Measurements from ENCODE around the gene ASIC2. TPM values are rescaled to one million over a fixed set of nuclear protein-coding genes. Genes with fewer than 3 reads are reported as not detected.

The ASIC2 gene
- total RNA-seq, 1 experiment from 2014 or later: not detected

DNA sequence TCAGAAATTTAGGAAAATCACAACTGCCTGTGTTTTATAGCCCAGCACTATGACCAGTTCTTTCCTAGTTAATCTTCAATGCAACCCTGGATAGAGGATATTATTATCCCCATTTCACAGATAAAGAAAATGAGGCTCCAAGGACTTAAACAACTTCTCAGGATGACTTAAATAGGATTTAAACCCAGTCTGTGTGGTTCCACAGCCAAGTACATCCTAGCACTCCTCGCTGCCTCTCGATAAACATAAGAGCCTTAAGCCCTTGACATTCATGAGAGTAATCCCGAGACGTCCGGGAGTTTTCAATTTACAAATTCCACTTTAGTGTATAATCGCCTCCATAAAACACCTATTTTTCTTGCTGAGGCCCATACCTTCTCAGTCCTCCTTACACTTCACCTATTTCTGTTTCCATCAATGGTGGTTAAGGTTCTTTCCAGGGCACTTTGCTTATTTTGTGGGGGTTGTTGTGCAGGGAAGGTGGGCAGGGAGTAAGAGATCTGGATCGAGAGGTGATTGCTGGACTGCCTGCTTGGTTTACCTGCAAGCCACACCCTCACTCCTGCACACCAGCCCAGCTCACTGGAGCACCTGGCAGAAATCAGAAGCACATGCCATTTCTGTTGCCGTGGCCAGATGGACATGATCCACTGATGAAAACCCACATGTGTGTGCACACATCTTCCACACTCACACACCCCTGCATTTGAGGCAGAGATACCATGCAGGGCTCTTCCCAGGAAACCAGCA, 50.5 kb downstream of the ASIC2 start:
- Histone ChIP-seq H3K9me3 (no peaks in the 10 kb centered on the region), H3K36me3 (ENCODE audit: control insufficient read depth, insufficient read depth, low read length) (no peaks in the 10 kb centered on the region), H3K4me1 (no peaks in the 10 kb centered on the region), H3K27me3 (replicated peaks; ENCODE audit: control insufficient read depth, insufficient read depth, low read length) (no peaks in the 10 kb centered on the region), H3K4me3 (ENCODE audit: low read depth, low read length) (no peak overlapping the region)
- Mint-ChIP-seq H3K27me3 (ENCODE audit: insufficient read depth, unreplicated experiment) (peaks cover 24% of the 10 kb centered on the region), H3K4me1 (ENCODE audit: low read depth, unreplicated experiment) (no peaks in the 10 kb centered on the region), H3K9me3 (ENCODE audit: unreplicated experiment) (no peaks in the 10 kb centered on the region), H3K36me3 (ENCODE audit: insufficient read depth, unreplicated experiment) (no peaks in the 10 kb centered on the region), H3K4me3 (ENCODE audit: unreplicated experiment) (no peak overlapping the region), H3K27ac (ENCODE audit: unreplicated experiment) (no peak overlapping the region)
- intact Hi-C loops (cut with micrococcal nuclease; ENCODE audit: unreplicated experiment): no loop called here
- no TSS peak for BruUV-seq (replicated peaks)
- TF ChIP-seq, protein P1, sequence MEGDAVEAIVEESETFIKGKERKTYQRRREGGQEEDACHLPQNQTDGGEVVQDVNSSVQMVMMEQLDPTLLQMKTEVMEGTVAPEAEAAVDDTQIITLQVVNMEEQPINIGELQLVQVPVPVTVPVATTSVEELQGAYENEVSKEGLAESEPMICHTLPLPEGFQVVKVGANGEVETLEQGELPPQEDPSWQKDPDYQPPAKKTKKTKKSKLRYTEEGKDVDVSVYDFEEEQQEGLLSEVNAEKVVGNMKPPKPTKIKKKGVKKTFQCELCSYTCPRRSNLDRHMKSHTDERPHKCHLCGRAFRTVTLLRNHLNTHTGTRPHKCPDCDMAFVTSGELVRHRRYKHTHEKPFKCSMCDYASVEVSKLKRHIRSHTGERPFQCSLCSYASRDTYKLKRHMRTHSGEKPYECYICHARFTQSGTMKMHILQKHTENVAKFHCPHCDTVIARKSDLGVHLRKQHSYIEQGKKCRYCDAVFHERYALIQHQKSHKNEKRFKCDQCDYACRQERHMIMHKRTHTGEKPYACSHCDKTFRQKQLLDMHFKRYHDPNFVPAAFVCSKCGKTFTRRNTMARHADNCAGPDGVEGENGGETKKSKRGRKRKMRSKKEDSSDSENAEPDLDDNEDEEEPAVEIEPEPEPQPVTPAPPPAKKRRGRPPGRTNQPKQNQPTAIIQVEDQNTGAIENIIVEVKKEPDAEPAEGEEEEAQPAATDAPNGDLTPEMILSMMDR (IDR thresholded peaks at IDR 0.05; ENCODE audit: insufficient read depth in 1 of 2, low read depth in 1 of 2, low read length in 1 of 2, severe bottlenecking in 1 of 2, unreplicated experiment in 1 of 2): no peak
- POLR2A ChIA-PET: no interaction called here
- CTCF ChIA-PET: no interaction called here
- DNase-seq: no peak

DNA sequence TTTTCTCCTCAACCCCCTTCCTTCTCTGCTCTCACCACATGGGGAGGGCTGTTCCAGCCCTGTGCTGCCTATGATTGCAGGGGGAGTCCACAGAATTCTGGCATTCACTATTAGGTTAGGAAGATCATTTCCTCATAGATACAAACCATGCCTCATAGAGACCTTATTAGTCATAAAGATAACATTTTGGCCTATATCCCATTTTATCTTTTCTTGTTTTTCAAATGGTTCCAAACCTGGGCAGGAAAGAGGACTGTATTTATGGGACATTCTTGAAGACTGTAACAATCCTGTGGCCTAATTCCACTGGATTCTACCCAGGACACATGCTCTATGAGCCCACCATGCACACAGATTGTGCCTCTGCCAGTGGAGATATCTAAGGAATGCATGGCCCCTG, 51.7 kb downstream of the ASIC2 start:
- TF ChIP-seq, protein P1 (IDR thresholded peaks at IDR 0.05; ENCODE audit: insufficient read depth in 1 of 2, low read depth in 1 of 2, low read length in 1 of 2, severe bottlenecking in 1 of 2, unreplicated experiment in 1 of 2): no peak
- intact Hi-C loops (cut with micrococcal nuclease; ENCODE audit: unreplicated experiment): no loop called here
- no TSS peak for BruUV-seq (replicated peaks)
- Mint-ChIP-seq H3K4me3 (ENCODE audit: unreplicated experiment) (no peak overlapping the region), H3K27ac (ENCODE audit: unreplicated experiment) (no peak overlapping the region), H3K4me1 (ENCODE audit: low read depth, unreplicated experiment) (no peaks in the 10 kb centered on the region), H3K27me3 (ENCODE audit: insufficient read depth, unreplicated experiment) (peaks cover 21% of the 10 kb centered on the region), H3K9me3 (ENCODE audit: unreplicated experiment) (no peaks in the 10 kb centered on the region), H3K36me3 (ENCODE audit: insufficient read depth, unreplicated experiment) (no peaks in the 10 kb centered on the region)
- H3K4me3 ChIP-seq (ENCODE audit: low read depth, low read length): no peak overlapping the region
- H3K36me3 ChIP-seq (ENCODE audit: control insufficient read depth, insufficient read depth, low read length): no peaks in the 10 kb centered on the region
- no peaks in the 10 kb centered on the region for H3K4me1 ChIP-seq
- DNase-seq: no peak
- POLR2A ChIA-PET: no interaction called here
- no peaks in the 10 kb centered on the region for H3K9me3 ChIP-seq
- no peaks in the 10 kb centered on the region for H3K27me3 ChIP-seq (replicated peaks; ENCODE audit: control insufficient read depth, insufficient read depth, low read length)
- CTCF ChIA-PET: no interaction called here

DNA sequence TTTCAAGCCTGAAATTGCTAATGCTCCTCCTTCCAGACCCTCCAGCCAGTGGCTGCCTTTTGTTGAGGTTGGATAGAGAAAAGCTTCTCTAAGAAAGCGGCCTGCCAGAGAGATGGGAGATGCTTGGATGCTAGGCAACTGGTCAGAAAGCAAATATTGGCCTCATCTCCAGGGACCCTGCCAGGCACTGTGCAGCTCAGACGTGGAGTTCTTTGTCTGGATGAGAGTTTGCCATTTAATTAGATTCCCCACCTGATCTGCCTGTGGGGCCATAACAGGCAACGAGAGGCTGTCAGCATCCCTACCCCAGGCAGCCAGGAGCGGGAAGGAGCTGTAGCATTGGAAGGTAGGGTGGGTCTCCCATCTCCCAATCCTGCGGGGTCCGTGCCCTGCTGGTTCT, 52.7 kb downstream of the ASIC2 start:
- Histone ChIP-seq H3K4me1 (no peaks in the 10 kb centered on the region), H3K4me3 (ENCODE audit: low read depth, low read length) (no peak overlapping the region), H3K9me3 (no peaks in the 10 kb centered on the region), H3K27me3 (replicated peaks; ENCODE audit: control insufficient read depth, insufficient read depth, low read length) (no peaks in the 10 kb centered on the region), H3K36me3 (ENCODE audit: control insufficient read depth, insufficient read depth, low read length) (no peaks in the 10 kb centered on the region)
- POLR2A ChIA-PET: no interaction called here
- Mint-ChIP-seq H3K9me3 (ENCODE audit: unreplicated experiment) (no peaks in the 10 kb centered on the region), H3K27me3 (ENCODE audit: insufficient read depth, unreplicated experiment) (peaks cover 19% of the 10 kb centered on the region), H3K36me3 (ENCODE audit: insufficient read depth, unreplicated experiment) (no peaks in the 10 kb centered on the region), H3K4me1 (ENCODE audit: low read depth, unreplicated experiment) (no peaks in the 10 kb centered on the region), H3K4me3 (ENCODE audit: unreplicated experiment) (no peak overlapping the region), H3K27ac (ENCODE audit: unreplicated experiment) (no peak overlapping the region)
- CTCF ChIA-PET: interaction anchor here (0.7 kb wide), 1 partner anchor 11 kb away, joined by 3 read pairs; no protein-coding TSS in a partner anchor
- no peak for DNase-seq
- BruUV-seq (replicated peaks): no TSS peak
- TF ChIP-seq, protein P1 (IDR thresholded peaks at IDR 0.05; ENCODE audit: insufficient read depth in 1 of 2, low read depth in 1 of 2, low read length in 1 of 2, severe bottlenecking in 1 of 2, unreplicated experiment in 1 of 2): no peak
- intact Hi-C loops (cut with micrococcal nuclease; ENCODE audit: unreplicated experiment): no loop called here

All from Caco-2 (cell line).